Measurements from ENCODE around the gene MAP3K7CL.
"Not testable (repeated sequence)": the region's sequence is repeated elsewhere in the genome, so short reads cannot be mapped to it uniquely, and the experiment has no call there.

Gene MAP3K7CL

GRCh38 chr21:29166853-29167252, 36.4 kb downstream of the MAP3K7CL start:
- FAIRE-seq (no peak), DNase-seq (ENCODE audit: insufficient read length, low spot score) (no peak)
- TF ChIP-seq CTCF (IDR thresholded peaks at IDR 0.05; ENCODE audit: insufficient read depth, missing control alignments): no peak

- not testable (repeated sequence) for DNase-seq (ENCODE audit: insufficient read length, low spot score); FAIRE-seq
Observed at GRCh38 chr21:29167481-29167880, 37.0 kb downstream of the MAP3K7CL start.

- no peak for TF ChIP-seq CTCF (IDR thresholded peaks at IDR 0.05; ENCODE audit: insufficient read depth, missing control alignments)
- no peak for DNase-seq (ENCODE audit: insufficient read length, low spot score)
- no peak for FAIRE-seq
Observed at GRCh38 chr21:29168891-29169315, 38.5 kb downstream of the MAP3K7CL start.

GRCh38 chr21:29170944-29171343, 40.5 kb downstream of the MAP3K7CL start:
- TF ChIP-seq CTCF (IDR thresholded peaks at IDR 0.05; ENCODE audit: insufficient read depth, missing control alignments): no peak
- DNase-seq (ENCODE audit: insufficient read length, low spot score): no peak
- FAIRE-seq: no peak

GRCh38 chr21:29172282-29172681, 41.8 kb downstream of the MAP3K7CL start:
- FAIRE-seq: no peak
- no peak for DNase-seq (ENCODE audit: insufficient read length, low spot score)
- no peak for TF ChIP-seq CTCF (IDR thresholded peaks at IDR 0.05; ENCODE audit: insufficient read depth, missing control alignments)

GRCh38 chr21:29174607-29175013, 44.2 kb downstream of the MAP3K7CL start:
- FAIRE-seq: no peak

GRCh38 chr21:29175408-29176134, 45.1 kb downstream of the MAP3K7CL start:
- DNase-seq (ENCODE audit: insufficient read length, low spot score) (no peak), FAIRE-seq (no peak)
- TF ChIP-seq CTCF (IDR thresholded peaks at IDR 0.05; ENCODE audit: insufficient read depth, missing control alignments): no peak

More at GRCh38 chr21:29174607-29175013, 44.2 kb downstream of the MAP3K7CL start:
- TF ChIP-seq CTCF (IDR thresholded peaks at IDR 0.05; ENCODE audit: insufficient read depth, missing control alignments): no peak
- DNase-seq (ENCODE audit: insufficient read length, low spot score): no peak
